ENCODE results near the gene GIMAP6.

DNA sequence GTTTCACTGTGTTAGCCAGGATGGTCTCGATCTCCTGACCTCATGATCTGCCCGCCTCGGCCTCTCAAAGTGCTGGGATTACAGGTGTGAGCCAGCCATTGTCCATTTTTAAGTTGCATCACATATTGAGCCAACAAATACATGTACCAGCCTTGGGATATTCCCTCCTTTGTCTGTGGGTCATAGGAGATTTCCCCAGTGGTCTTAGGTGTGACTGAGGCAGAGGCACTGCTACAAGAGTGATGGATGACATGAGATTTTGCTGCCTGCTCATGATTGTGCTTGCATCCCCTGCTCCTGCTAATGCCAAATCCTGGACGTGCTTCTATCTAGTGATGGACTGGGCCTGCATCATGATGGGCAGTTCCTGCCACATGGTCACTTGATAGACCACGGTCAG is 10.7 kb upstream of the GIMAP6 start:
- TF ChIP-seq SIN3A (IDR thresholded peaks at IDR 0.05; ENCODE audit: borderline replicate concordance, insufficient read depth, low read length) (no peak), POLR2AphosphoS5 (IDR thresholded peaks at IDR 0.05; ENCODE audit: low read depth, low read length) (no peak), TAF1 (IDR thresholded peaks at IDR 0.05; ENCODE audit: borderline replicate concordance, insufficient read depth, low read length) (no peak), FOXP2 (optimal IDR thresholded peaks at IDR 0.05; ENCODE audit: borderline replicate concordance, extremely low read depth, extremely low read length, insufficient read depth) (no peak)
- TF ChIP-seq, protein P1, sequence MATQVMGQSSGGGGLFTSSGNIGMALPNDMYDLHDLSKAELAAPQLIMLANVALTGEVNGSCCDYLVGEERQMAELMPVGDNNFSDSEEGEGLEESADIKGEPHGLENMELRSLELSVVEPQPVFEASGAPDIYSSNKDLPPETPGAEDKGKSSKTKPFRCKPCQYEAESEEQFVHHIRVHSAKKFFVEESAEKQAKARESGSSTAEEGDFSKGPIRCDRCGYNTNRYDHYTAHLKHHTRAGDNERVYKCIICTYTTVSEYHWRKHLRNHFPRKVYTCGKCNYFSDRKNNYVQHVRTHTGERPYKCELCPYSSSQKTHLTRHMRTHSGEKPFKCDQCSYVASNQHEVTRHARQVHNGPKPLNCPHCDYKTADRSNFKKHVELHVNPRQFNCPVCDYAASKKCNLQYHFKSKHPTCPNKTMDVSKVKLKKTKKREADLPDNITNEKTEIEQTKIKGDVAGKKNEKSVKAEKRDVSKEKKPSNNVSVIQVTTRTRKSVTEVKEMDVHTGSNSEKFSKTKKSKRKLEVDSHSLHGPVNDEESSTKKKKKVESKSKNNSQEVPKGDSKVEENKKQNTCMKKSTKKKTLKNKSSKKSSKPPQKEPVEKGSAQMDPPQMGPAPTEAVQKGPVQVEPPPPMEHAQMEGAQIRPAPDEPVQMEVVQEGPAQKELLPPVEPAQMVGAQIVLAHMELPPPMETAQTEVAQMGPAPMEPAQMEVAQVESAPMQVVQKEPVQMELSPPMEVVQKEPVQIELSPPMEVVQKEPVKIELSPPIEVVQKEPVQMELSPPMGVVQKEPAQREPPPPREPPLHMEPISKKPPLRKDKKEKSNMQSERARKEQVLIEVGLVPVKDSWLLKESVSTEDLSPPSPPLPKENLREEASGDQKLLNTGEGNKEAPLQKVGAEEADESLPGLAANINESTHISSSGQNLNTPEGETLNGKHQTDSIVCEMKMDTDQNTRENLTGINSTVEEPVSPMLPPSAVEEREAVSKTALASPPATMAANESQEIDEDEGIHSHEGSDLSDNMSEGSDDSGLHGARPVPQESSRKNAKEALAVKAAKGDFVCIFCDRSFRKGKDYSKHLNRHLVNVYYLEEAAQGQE (IDR thresholded peaks at IDR 0.05; ENCODE audit: insufficient read depth in 1 of 2, low read depth in 2 of 2, low read length in 2 of 2): no peak
